GM18868 (cell line): Measurements from ENCODE around the gene CLEC2L.

Source experiments
- ATAC-seq: cut with Tn5 transposase; IDR thresholded peaks from one replicate; pipeline ENCODE4 v1.9.1; 2021; ENCODE audit warnings: mild to moderate bottlenecking, moderate library complexity; ENCODE audit not compliant: unreplicated experiment

CLEC2L gene

DNA sequence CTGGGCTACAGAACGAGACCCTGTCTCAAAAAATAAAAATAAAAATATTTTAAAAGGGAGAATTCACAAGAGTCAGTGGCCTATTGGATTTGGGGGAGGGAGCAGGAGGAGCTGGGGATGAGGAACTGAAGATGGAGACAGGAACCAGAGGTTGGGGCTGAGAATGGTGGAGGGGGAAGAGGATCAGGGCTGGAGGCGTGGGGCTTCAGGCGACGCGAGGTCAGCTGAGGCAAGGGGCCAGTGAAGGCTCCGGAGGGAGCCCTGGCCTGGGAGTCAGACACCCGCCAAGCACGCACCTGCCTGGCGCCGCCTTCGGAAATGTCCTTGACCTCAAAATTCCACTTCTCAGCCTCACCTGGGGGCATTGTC is 671 bp upstream of the CLEC2L start:
- no peak for ATAC-seq

GRCh38 chr7:139523968-139524815 is 707 bp downstream of the CLEC2L start:
- no peak for ATAC-seq

DNA sequence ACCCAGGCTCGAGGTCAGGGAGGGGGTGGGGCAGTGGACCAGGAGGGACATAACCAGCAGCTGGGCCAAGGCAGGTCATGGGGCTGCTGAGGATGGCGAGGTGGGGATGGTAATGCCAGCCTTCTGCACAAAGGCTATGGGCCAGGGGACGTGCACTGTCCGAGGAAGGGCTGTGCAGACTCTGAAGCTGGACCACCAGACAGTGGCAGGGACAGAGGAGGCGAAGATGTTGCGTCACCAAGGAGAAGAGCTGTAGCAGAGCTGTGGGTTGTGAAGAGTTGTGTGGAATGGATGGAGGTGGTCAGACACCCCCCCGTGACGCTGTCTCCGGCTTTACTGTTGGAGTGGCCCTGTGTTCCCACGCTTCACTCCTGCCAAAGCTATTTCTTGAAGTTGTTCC is 1.8 kb downstream of the CLEC2L start:
- no peak for ATAC-seq

DNA sequence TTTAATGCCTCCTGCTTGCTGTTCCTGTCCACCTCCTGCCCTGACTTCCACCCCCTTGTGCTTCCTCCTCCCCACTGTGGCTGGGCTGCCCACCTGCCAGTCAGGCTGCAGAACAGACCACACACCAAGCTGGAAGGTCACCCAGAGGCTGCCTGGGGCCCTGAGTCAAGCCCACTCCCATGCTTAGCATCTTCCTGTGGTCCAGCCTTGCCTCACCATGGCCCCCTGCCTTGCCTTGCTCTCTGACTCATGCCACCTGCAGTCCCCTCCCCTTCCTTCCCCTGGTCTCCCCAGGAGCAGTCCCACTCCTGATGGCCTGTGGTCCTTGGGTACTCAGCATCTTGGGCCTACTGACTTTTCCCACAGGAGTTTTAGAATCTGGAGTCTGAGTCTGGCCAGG is 2.3 kb downstream of the CLEC2L start:
- no peak for ATAC-seq

- ATAC-seq: no peak
These were observed 3.4 kb downstream of the CLEC2L start for GRCh38 chr7:139526578-139527544.

GRCh38 chr7:139531094-139531493 is 7.6 kb downstream of the CLEC2L start:
- no peak for ATAC-seq

GRCh38 chr7:139532636-139533155 is 9.2 kb downstream of the CLEC2L start:
- ATAC-seq: no peak

DNA sequence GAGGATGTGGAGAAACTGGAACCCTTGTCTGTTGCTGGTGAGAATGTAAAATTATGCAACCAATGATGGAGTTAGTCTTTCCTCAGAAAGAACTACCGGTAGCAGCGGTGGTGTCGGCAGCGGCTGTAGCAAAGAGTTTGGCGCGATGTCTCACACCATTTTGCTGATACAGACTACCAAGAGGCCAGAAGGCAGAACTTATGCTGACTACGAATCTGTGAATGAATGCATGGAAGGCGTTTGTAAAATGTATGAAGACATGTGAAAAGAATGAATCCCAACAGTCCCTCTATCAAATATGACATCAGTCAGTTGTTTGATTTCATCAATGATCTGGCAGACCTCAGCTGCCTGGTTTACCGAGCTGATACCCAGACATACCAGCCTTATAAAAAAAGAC is 10.6 kb downstream of the CLEC2L start:
- no peak for ATAC-seq

DNA sequence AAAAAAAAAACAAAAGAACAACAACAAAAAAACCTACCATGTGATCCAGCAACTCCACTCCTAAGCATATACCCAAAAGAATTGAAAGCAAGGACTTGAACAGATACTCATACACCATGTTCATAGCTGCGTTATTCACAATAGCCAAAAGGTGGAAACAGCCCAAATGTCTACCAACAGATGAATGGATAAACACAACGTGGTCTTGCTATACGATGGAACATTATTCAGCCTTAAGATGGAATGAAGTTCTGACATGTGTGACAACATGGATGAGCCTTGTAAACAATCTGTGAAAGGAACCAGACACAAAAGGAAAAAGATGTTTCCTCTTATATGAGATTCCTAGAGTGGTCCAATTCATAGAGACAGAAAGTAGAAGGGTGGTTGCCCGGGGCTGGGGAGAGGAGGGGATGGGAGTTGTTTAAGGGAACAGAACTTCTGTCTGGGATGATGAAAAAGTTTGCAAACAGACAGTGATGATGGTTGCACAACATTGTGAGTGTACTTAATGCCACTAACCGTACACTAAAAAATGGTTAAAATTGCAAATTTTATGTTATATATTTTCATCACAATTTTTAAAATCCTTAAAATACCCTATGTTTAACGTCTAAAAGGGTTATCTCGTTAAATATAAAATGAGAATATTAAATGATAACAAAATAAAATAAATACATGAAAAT is 11.6 kb downstream of the CLEC2L start:
- ATAC-seq: no peak

GRCh38 chr7:139536152-139536551 is 12.7 kb downstream of the CLEC2L start:
- ATAC-seq: no peak

DNA sequence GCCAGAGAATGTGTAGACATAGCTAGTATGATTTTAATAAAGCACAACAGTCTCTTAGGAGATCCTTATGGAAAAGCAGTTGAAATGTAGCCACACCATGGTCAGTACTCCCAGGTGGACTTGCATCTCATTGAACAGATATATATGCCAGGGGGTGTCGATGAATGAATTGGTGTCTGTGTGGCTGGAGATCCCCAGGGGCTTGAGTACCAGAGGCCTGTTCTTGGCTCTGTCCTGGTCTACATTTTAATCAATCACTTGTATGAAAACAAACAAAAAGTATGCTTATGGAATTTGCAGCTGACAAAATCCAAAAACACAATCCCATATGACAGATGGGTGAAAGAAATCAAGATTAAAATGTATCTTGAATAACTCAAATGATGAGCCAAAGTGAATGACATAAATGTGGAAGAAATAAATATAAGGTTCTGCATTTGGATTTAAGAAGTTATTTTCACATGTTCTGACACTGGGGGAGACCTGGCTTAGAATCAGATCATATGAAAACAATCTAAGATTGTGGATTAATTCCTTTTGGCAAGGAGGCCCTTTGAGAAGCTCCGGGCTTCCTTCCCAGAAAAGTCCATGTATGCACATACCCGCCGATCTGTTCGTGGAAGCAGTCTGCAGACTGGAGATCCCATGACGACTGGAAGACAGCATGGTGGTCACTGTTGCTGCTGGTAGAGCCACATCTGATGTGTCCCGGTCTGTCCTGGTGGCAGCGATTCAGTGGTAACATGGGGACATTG is 15.6 kb downstream of the CLEC2L start:
- no peak for ATAC-seq

DNA sequence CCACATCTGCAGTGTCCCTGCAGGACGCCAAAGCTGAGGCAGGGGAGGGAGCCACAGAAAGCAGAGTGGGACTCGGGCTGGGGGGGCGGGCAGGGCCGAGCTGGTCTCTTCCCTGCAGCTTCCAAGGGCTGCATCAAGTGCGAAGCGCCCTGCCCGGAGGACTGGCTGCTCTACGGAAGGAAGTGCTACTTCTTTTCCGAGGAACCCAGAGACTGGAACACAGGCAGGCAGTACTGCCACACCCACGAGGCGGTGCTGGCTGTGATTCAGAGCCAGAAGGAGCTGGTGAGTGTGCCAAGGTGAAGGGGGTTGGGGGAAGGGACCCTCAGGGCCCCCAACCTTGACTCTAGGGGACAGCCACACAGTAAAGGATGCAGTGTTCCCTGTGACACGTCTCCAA is 16.7 kb downstream of the CLEC2L start:
- no peak for ATAC-seq

DNA sequence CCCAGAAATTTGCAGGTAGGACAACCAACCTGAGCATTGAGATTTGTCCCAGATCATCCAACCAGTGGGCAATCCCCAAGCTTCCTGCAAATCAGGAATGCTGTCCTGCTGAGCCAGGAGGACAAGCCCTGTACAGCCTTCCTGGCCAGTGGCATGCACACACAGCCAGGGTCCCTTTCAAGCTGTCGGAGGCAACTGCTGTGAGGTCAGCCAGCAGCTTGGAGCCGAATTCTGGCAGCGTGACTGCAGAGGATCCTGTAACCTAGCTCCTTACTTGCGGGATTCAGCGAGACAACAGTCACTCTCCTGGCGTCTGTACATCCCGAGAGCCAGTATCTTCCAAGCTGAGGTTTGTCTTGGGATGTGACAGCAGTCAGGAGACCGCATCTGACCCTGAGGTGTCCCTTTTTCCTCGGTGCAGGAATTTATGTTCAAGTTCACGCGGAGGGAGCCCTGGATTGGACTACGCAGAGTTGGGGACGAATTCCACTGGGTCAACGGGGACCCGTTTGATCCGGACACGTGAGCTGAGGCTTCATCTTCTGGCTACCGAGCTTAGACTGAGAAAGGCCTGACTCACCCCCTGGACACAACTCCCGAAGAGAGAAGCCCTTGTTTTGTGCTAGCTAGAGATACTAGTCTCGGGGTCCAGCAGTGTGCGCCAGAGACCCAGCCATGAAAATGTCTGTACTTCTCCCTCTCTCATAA is 18.3 kb downstream of the CLEC2L start:
- no peak for ATAC-seq

- no peak for ATAC-seq
These were observed 19.0 kb downstream of the CLEC2L start for GRCh38 chr7:139542308-139543151.

- ATAC-seq: no peak
These were observed 20.5 kb downstream of the CLEC2L start for GRCh38 chr7:139543801-139544603.

GRCh38 chr7:139544645-139545044 is 21.2 kb downstream of the CLEC2L start:
- no peak for ATAC-seq

DNA sequence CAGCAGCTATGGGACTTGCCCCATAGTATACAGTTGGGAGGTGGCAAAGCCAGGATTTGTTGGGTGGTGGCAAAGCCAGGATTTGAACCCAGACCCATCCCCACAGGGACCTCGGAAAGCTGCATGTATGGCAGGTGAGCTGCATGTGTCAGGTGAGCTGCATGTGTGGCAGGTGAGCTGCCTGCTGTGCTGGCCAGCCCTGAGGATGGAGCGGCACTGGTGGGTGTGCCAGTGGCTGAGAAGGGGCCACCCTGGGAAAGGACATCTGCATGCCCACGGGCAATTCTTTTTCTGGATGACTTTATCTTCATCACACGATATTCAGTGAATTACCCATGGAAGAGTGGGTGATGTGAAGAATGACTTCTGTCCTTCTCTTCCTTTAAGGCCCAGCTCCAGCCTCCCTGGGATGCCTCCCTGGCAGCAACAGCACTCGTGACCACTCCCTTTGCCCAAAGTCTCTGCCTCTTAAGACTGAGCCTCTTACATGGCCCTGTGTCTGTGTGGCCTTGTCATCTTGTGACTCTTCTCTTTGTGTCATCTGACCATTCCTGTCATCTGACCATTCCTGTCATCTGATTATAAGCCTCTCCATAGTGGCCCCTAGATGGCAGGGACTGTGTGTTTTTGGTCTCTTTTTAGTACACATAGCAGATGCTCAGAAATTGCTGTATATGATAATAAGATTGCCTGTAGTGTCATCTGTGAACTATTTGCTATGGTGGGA is 25.0 kb downstream of the CLEC2L start:
- ATAC-seq: no peak
